Ureter (tissue), 1 donor: ENCODE results near the gene ARMC3. TPM values are rescaled to one million over a fixed set of nuclear protein-coding genes. Genes with fewer than 3 reads are reported as not detected.

Source experiments
- DNase-seq: peaks from one replicate; pipeline ENCODE4 v3.0.0-alpha.2; 2020; ENCODE audit warnings: low spot score
- total RNA-seq: library from RNA; stranded (reverse); gene quantifications from one replicate; pipeline ENCODE4 v1.2.4, GENCODE V29; 2023
- donor health status: DM: yes; HTN: yes; CAD: no.

The ARMC3 gene
- total RNA-seq, 1 donor from 2014 or later: not detected

DNA sequence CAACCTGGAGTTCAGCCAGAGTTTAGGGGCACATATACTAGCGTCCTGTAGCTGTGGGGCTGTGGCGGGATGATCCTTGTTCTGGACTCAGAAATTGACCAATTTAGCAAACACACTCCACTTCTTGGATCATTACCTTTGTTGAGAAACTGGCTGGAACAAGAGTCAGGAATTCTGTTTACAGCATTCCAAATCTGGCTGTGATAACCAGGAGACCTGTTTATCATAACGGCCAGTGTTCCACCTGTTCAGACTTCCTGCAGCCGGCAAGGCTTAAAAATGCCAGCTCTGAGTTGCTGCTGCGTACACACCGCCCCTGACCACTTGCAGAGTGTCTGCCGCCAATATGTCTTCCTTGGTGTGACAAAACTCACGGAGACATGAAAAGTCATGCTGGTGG lies 64.8 kb downstream of the ARMC3 start:
- DNase-seq: no peak

DNA sequence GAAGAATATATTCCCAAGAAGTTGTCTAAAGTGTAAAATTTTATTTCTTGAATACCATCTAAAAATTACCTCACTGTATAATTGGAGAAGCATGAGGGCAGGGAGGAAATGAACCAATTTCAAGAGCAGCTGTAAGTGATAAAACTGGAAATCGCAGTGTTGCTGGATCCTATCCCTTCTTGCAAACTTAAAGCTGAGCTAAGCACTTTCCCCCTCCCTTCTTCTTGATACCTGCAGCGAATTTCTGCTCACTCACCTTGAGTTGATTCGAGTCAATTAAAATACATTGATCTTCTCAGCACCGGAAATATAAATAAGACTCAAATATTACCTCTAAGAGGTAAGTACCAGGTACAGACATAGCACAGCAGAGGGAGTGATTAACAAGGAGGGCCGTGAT lies 65.5 kb downstream of the ARMC3 start:
- DNase-seq: no peak

DNA sequence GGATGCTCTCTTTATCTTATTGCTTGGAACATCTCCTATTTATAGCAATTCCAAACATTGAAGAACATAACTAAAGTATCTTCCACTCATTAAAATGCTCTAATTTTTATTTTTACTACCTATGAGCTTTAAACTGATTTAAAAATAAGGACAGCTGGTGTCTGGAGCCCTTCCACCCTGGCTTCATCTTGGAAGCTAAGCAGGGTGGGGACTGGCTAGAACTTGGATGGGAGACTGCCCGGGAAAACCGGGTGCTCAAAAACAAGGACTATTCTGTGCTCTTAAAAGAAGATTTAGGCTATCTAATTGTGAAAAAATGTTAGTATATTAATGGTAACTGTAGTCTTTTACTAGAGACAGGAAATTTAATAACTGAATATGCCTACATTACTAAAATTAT lies 69.2 kb downstream of the ARMC3 start:
- DNase-seq: no peak

DNA sequence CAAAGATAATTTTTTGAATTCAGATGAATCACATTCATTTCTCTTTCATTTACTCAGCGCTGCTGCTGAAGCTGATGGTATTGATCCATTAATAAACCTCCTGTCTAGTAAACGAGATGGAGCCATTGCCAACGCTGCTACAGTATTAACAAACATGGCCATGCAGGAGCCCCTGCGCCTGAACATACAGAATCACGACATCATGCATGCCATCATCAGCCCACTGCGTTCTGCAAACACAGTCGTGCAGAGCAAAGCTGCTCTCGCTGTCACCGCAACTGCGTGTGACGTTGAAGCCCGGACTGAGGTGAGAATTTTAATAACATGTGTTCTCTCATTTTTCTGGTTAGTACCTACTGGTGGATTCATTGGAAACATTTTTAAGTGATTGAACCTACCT lies 70.2 kb downstream of the ARMC3 start:
- no peak for DNase-seq

DNA sequence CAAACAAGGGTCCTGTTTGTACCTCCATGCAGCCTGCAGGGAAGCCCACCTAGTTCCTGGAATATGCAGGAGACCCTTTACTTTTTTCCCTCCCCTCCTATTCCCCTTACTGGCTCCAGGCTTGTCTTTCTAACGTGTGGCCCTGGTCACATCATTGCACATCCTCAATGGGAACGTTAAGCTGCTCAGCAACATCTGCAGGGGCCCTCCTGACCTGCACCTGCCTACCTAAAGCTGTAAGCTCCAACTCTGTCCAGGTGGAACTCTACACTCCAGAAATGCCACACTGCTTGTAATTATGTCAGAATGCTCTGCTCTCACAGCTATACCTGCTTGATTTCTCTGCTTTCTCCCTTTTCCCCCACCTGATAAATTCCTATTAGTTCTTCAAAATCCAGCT lies 72.1 kb downstream of the ARMC3 start:
- DNase-seq: no peak

DNA sequence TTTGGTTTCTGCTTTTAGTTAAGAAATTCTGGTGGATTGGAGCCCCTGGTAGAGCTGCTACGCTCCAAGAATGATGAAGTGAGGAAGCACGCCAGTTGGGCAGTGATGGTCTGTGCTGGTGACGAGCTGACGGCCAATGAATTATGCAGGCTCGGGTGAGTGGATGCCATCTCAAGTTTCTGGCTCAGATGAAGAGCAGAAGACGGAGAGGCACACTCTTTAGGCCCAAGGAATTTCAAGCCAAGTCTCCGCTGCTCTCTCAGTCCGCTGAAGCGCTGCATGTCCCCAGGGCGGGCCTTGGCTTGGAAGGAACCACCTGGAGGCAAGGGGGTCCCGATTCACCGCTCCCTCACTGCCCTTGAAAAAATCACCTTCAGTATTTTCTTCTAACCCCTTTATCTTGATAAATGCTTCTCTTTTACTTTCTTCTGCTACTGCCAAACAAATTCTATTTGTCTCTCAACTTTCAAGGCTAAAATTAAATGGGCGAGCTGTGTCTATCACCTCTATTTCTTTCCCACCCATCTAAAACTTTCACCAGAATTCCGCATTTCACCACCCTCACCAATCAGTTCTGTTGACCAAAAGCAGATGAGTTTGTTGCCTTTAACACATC lies 74.2 kb downstream of the ARMC3 start:
- no peak for DNase-seq

DNA sequence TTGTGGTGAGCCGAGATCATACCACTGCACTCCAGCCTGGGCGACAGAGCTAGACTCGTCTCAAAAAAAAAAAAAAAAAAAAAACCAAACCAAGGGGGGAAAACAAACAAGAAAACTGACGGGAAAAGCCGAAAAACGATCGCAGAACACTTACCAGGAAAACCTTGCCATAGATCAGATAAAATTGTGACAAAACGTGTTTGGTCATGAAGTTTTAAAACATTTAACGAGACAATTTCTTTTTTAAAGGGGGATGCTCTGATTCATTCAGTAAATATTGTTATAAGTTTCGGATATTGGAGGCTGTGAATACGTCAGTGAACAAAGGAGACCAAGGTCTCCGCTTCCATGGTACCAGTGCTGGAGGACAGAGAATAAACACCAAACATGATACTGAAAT lies 77.3 kb downstream of the ARMC3 start:
- DNase-seq: no peak

DNA sequence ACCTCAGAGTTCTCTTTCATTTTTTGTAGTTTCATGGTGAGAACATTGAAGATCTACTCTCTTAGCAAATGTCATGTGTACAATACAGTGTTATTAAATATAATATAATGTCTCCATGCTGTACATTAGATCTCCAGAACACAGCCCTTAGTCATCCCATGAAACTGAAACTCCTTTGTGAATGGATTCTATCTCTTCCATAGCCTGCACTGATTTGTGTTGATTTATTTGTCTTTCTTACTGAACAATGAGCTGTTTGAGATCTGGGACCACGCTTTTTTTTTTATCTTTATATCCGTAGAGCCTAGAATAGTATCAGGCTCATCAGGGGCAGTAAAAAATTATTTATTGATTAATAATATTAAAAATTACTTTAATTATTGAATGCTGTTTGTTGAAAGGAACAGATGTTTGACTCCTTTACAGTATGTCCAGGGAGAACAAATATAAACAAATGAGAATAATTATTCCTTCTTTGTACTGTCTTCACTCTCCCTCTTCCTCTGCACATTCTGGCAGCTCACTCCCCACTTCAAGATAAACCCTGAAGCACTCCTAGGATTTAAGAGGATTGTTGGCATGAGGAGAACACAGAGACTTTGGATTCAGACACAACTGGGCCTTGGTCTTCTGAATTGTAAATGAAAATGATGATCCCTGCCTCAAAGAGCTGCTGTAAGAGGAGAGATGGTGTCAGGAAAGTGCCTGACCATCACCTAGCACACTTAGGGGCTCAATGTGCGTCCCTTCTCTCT lies 85.9 kb downstream of the ARMC3 start:
- no peak for DNase-seq

DNA sequence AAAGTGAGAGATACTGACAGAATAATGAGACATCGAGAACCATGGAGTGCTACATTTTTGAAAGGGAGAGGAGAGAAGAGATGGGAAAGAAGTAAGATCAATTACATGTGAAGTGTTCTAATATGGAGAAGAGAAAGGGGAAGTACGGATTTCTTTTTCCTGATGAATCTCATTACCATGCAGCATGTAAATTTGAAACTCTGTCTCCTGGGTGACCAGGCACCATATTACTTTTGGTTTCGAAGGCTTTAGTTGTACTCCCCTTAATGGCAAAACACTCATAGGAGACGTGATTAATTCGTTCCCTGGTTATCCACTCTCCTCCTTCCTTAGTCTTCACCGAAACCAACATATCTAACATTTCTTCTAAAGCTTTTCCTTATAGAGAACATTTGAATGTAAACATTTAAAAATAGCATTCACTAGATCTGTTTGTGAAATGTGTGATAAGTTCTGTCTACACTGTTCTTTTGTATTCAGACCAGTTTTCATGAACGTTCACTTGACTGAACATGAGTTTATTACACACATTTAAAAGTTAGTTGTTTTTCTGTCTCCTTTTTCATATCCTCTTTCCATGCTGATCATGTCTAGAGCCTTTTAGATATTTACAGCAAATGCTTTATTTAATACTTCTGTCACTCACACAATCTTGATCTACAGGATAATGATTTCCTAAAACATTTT lies 87.3 kb downstream of the ARMC3 start:
- DNase-seq: no peak

DNA sequence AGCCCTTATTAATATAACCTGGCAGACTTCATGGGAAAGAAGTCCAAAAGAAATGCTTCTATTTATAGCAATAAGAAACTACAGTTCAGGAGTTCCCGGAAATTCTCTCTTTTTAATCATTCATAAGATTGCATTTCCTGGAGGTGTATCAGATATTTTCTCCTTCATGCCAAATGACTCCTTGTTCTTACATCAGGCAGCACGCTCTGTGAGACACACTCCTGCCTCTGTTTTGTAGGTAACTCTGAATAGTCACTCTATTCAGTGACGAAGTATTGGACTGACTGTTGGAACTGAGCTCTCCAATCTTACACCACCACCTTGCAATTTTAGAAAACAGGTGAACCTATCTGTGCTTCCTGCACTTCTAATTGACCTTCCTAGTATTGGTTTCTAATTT lies 88.8 kb downstream of the ARMC3 start:
- no peak for DNase-seq

DNA sequence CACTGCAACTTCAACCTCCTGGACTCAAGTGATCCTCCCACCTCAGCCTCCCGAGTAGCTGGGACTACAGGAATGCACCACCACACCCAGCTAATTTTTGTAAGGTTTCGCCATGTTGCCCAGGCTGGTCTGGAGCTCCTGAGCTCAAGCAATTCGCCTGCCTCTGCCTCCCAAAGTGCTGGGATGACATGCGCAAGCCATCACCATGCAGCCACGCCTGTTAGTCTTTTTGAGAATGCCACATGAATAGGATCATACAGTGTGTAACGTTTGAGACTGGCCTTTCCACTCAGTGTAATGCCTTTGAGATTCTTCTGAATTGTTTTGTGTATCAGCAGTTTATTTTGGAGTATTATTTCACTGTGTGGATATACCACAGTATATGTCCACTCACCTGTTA lies 91.8 kb downstream of the ARMC3 start:
- DNase-seq: no peak

DNA sequence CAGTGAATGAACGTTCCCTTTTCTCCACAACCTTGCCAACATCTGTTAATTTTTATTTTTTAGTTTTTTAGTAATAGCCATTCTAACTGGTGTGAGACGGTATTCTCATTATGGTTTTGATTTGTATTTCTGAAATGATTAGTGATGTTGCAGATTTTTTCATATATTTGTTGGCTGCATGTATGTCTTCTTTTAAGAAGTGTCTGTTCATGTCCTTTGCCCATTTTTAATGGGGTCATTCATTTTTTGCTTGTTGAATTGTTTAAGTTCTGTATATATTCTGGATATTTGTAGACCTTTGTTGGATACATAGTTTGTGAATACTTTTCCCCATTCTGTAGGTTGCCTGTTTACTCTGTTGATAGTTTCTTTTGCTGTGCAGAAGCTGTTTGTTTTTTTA lies 93.6 kb downstream of the ARMC3 start:
- no peak for DNase-seq

DNA sequence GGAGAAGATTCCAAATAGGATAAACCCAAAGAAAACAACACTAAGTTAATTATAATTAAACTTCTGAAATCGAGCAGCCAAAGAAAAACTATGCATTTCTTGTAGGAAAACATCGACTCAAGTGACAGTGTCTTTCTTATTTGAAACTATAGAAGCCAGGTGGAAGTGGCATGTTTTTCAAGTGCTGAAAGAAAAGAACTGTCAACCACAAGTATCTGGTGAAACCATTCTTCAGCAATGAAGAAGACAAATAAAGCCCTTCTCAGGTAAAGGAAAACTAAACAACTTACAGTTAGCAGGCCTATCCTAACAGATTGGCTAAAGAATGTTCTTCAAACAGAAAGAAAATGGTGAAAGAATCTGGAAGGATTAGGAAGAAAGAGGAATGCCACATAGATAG lies 96.1 kb downstream of the ARMC3 start:
- no peak for DNase-seq

DNA sequence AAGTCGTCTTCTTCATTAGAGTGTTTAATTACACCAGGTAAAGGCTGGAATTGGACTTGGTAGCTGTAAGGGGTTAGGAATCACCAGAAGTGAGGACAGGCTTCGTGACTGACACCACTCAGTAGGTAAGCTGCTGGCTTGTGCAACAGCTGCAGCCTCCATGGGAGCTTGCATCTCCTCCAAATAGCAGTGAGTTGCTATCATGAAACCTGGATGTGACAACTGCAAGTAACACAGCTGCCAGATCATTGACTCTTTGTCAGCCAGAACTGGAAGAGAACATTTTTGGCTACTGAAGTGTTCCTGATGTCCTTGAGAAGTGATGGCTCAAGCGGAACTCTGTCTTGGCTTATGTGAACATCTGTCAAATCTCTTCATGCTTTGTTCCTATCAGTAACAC lies 103.5 kb downstream of the ARMC3 start:
- DNase-seq: no peak

DNA sequence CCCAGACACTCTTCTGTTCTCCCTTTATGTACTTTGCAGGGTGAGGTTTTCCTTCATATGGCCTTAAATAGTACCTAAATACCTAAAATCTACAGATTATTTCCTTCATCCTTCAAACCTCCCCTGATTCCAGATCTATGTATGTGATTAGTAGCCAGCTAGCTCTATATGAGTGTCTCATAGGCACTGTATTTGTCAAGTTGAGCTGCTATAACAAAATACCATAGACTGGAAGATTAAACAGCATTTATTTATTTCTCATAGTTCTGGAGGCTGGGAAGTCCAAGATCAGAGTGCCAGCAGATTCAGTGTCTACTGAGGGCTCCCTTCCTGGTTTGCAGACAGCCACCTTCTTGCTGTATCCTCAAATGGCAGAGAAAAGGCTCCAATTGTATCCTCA lies 106.9 kb downstream of the ARMC3 start:
- no peak for DNase-seq

DNA sequence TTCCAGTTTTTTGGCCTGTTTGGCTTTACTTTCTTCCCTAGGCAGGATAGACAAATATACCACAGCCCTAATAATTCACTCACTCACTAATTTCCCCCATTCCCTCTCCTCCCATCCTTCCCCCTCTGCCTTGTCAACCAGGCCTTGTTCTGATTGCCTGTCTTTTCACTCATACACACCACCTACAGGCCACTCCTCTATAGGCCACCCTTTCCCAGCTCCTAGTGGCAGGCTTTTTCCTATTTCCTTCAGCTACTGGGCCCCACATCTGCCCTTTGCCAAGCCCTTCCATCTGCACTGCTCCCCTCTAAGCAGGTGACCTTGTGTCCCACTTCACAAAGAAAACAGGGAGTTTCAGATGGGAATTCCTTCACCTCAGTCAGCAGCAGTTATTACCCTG lies 107.7 kb downstream of the ARMC3 start:
- no peak for DNase-seq

DNA sequence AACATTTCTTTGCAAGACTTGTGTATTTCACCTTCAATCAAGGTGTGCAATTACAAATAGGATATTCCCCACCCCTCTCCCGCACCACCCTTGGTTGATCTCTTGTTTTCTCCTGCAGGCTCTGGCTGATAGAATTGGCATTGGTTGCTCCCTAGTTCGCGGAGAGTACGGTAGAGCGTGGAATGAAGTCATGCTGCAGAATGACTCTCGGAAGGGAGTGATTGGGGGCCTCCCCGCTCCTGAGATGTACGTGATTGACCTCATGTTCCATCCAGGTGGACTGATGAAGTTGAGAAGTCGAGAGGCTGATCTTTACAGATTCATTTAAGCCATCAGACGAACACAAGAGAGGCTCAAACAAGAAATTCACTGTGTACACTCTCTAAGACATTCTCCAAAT lies 109.3 kb downstream of the ARMC3 start:
- no peak for DNase-seq

DNA sequence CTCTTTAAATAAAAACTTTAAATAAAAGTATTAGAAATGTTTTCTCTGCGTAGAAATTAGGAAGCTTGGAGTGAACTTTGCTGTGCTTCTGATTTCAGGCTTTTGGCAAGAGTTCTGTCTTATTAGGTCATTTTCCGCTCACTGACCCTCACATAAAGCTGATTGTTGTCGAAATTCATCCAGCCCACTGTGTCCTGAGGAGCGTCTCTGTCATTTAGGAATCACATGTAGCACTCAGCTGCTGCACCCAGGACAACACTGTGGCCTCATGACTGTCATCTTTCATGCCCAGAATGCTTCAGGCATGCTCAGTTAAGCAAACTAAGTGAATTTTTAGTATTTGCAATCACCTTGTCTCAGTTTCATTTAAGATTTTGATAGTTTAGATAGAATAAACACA lies 109.7 kb downstream of the ARMC3 start:
- DNase-seq: no peak

DNA sequence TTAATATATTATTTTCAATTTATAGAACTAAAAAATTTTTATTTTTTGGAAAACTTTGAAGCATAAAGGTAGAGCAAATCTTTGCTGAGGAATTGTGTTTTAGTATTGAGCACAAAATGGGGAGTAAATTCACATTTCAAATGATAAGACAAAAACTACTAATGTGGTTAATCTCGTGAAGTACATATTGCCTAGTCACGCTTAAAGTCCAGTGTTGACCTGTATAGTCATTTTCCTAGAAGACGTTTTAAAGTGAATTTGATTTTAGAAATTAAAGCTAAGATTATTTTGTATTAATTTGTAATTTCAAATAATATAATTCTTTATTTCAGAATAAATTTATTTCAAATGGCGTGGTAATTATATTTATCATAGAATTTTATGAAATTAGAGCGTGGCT lies 110.3 kb downstream of the ARMC3 start:
- no peak for DNase-seq

DNA sequence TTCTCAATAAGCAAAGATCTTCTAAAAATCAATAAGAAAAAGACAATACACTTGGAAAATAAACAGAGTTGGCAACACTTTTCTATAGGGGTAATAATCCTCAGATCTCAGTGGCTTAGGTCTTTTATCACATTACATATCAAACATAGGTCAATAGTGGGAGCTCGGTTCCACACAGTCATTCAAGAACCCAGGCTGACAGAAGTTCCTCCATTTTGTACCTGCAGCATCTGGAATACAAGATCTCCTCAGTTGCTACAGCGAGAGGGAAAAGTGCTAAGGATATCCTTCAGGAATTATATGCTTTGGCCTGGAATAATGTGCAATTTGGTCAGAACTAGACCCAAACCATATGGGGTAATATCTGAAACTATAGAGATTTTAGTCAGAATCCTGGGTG lies 112.1 kb downstream of the ARMC3 start:
- no peak for DNase-seq

DNA sequence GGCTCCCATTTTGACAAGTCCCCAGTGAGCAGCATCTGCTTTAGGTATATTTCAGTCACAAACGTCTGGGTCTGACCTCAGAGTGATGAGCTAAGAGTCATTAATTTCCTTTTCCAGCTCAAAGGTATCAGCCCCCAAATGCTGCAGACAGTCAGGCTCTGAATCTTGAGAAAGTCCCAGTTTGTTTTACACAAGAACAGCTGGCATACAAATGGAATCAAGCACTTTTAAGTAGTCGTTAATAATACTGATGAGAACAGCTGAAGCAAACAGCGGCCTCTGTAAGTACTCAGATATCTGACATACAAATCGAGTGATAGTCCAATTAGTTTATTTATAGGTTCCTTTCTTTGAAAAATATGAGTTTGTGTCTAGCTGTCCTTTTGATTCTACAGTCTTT lies 118.2 kb downstream of the ARMC3 start:
- DNase-seq: no peak

DNA sequence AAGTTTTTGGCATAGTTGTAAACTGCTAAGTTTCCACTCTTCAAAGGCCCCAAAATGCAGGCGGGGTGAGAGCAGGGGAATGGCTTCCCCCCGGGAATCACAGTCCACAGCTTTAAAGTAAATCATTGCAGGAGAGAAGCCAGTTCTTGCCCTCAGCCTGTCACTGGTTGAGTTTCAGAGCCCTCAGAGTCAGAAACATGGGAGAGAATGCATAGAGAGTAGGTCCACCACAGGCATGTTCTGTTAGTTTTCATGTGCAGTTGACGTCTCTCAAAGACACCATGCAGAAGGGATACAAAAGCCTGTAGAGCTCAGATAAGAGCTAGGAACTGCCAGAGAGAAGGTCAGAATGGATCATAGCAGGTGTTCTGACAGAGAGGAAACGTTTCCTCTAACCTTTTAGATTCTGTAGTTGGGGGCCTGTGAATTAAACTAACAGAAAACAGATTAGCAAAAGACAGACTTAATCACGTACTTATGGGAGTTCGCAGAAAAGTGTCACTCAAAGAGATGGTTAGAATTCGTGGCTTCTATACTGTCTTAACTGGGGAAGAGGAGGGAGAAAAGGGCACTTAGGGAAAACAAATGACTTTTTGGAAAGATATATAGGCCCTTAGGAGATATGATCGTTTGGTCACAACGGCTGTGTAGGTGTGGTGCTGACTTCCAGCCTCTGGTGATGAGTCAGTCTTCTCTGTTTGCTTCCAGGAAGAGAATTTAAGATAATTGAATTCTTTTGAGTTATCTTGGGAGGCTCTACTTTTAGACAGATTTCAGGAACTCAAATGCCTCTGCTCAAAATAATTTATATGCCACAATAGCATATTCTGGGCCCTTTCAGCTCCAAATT lies 119.6 kb downstream of the ARMC3 start:
- DNase-seq: no peak
